ENCODE measurements around the gene ARSB. TPM values are rescaled to one million over a fixed set of nuclear protein-coding genes. Genes with fewer than 3 reads are reported as not detected.
"Not testable (repeated sequence)": the region's sequence is repeated elsewhere in the genome, so short reads cannot be mapped to it uniquely, and the experiment has no call there.

Gene ARSB
- polyA plus RNA-seq, 10 donors, result 17.6 to 25.2 (median 20.8) TPM

DNA sequence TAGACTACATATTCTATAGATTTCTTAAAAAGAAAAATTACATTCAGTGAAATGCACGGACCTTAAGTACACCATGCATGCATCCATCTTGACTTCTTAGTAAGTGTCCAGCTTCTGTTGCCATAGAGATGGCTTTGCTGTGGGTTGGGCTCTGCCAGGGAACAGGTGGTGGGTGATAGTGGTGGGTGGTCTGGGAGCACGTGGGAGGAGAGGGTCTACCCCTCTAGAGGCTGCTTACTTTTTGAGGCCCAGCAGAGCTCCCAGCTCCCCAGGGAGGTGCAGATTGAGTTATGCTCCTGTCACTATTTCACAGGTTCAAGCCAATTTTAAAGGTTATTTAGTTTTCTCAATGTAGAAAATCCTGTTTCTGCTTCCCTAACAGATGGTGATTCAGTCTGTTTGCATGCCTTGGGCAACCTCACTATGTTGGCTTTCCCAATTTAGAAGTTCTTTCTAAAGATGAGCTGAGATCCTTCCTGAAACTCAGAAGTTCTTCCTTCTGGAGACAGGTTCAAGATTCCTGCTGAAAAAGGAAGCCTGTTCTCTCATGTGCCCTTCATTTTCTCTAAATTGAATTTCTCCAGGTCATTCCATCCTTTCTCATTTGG lies 229.2 kb downstream of the ARSB start:
- DNase-seq, result no peak

DNA sequence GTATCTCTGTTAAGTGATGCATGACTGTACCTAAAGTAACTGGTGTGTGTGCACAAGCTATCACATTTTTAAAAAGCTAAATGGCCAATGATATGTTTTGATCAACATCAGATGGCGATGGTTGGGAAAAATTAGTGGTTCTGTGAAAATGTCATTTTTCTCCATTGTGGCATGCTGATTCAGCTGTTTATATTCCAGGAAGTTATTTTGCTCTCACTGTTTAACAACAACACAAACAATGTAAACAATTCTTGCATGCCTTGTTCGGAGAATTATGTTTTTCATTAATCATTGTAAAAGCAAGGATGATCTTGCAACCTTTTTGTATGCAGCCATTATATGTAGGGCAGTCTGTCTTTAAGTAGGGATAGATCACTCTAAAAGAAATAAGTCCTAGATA lies 230.5 kb downstream of the ARSB start:
- no peak for DNase-seq

DNA sequence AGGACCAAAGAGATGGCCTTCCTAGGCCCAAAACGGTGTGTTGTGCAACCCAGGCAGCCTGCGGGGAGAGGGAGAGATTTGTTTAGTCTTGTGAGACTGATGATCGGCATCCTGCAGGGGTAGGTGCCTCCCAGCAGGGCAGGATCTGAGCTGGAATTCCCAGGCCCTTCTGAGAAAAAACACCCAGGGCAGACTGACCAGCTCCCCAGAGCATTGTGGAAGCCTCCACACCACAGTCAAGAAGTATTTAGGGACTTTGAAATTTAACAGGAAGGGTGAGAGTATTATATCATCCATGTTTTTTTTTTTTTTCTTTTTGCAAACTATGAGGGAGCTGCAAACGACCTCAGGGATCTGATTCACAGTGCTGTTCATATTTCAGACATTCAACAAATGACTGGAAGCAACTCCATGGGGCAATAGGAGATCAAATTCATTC lies 232.0 kb downstream of the ARSB start:
- DNase-seq, result no peak

DNA sequence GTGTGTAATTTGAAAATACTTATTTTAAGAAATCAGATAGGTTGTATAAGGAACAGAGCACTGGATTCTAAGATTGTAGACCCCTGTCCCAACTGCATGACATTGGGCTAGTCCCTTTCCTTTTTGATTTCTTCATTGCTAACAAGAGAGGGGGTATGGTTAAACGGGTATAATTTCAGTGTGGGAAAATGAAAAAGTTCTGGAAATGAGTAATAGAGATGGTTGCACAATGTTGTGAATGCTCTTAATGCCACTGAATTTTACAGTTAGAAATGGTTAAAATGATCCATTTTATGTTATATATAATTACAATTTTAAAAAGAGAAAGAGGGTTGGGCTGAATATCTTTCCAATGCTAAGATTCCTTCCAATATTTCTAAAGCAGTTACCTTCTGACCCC lies 233.2 kb downstream of the ARSB start:
- DNase-seq, result no peak

DNA sequence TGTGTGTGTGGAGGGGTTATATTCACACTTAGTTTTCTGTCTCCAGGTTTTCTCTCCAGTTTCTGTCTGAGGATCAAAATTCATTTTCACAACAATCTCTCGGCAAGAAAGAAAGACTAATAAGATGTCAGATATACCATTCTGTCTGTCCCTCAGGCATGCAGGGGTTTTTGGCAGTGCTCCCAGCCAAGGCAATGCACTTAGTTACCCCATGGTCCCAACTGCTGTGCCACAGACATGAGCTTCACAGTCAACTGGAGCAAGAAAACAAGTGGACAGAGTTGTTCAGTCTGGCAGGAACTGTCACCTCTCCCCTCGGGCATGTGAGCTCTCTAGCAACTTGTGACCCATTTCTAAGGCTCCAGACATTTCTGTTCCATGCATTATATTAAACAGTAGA lies 234.8 kb downstream of the ARSB start:
- DNase-seq, result no peak

DNA sequence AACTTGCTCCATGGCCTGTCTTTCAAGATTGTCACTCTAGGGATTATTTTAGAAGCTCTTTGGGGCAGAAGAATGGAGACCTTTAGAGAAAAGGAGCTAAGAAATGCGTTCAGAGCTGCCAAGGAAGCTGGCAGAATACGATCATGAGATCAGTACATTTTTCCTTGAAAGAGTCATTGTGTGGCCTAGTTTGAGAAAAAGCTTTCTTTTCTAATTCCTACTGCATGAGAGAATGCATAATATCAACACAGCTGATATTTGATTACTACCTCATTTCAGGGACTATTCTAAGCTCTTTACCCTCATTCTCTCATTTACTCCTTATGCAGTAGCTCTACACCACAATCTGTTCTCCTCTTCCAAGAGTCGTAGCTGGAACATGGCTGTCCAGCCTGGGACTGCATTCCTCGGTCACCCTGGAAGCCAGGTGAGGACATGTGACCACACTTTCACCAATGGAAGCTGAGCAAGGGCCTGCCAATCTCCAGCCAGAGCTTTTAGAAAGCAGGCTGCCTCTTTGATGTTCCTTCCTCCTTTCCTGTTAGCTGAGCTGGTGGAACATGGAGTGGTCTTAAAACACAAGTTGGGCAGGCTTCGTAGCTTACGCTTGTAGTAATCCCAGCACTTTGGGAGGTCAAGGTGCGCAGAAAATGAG lies 237.3 kb downstream of the ARSB start:
- peak; percentile 67 to 83 (median 78) for DNase-seq

DNA sequence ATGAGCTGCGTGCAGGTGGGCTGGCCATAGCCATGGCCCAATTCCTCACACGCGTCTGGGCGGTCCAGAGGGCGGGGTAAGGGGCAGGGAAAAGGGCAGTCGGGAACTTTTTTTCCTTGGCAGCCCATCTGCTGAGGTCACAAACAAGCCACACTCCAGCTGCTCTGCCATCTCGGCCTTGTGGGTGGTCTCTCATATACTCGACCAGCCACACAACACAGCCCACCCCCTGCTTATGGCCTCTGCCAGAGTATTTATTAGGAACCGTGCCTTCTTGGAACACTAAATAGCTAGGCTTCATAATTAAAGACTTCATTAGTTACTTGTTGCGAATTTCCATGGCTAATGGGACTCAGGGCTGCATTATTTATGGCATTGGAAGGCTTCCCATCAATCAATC lies 238.1 kb downstream of the ARSB start:
- peak in 1 of 3 donors; percentile 41 for DNase-seq

DNA sequence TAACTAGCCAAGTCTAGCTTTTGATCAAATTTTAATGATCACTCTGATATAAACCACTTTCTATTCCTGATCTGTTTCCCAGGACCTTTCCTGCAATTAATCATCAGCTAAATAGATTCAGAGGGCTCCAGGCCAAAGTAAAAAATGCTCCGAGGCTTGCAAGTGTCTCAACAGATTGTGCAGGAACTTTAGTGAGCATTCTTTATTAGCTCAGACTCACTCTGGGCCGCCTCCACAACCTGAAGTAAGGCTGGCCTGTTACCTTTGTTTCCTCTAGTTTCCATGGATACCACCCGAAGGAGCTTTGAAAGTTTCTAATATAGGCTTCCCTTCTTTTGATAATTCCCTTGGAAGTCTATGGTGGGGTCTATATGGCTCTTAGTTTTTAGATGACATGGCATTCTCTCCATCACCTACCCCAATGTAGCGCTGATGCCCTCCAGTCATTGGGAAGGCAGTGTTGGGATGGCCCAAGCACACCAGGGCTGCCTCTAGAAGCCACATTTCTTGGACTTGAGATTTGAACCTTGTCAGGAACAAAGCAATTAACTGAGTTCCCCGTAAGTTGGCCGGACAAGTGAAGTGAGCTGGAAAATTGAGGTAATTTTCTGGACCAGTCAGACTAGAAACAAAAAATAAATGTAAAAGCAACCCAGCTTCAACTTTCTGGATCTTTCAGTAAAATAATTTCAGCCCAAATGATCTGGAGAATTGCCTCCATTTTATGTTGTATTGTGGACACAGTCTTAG lies 238.9 kb downstream of the ARSB start:
- DNase-seq, result peak in 2 of 3 donors; percentile 53 to 67

DNA sequence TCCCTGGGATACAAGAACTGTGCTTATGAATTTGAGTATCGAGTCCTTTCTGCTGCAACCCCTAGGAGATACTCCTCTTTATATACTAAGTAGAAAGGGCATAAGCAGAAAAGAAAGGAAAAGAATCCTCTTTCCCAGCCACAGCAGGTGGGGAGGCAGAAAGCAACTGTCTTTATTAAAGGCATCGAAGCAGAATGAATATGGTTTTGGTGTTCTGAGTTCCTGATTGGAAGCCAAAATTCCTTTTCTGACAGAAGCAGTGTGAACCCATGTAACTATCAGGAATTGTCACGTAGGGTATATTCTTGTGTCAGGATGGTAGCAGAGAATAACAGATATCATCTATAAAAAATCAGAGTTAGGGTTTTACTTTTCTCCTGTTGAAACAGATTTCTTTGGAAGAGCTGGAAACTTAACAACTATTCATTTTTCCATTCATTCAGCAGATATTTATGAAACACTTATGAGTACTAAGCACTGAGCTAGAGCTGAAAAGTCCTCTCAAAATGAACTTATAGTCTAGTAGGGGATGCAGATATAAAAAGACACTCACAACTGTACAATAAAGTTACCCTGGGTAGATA lies 240.1 kb downstream of the ARSB start:
- peak in 2 of 3 donors; percentile 49 to 82 for DNase-seq

DNA sequence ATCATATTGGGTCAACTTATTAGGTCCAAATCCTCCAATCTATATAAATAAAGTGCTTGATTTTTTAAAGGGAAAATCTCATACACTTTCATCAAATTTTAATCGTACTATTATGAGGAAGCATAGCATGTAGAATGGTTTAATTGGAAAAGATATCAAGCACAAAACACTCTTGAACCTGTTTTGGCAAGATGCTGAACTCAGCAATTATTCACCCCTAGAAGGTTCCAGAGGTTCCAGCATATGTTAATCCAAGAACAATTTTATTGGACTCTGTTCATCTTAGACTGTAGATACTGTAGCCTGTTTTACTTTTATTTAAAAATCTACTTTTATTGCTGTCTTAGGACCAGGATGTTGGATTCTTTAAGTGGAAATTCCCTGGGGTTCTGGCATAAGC lies 244.1 kb downstream of the ARSB start:
- DNase-seq, result no peak

DNA sequence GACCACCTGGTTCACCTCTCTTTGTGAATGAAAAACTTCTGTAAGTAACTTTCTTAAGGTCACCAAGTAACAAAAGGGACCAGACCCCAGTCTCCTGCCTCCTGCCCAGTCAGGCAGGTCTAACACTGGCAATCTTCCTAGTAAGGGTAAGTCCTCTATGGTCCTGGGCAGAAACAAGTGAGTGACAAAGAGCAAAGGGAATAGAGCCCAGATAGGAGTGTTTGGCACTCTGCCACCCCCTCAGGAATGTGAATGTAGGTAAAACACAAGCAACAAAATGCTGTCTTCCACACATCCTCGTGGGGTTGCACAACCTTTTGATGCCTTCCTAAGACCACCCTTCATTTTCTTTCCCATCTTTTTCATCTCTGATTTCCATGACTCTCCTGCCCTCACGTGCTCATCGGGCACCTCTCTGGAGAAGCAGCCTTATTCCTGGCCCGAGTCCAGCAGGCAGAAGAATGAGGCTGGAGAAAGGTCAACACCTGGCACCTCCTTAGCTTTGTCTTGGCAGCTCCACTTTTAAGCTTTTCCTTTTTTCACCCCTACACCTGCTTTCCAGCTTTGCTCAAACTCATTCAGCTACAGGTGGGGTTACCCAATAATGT lies 246.3 kb downstream of the ARSB start:
- DNase-seq, result no peak

DNA sequence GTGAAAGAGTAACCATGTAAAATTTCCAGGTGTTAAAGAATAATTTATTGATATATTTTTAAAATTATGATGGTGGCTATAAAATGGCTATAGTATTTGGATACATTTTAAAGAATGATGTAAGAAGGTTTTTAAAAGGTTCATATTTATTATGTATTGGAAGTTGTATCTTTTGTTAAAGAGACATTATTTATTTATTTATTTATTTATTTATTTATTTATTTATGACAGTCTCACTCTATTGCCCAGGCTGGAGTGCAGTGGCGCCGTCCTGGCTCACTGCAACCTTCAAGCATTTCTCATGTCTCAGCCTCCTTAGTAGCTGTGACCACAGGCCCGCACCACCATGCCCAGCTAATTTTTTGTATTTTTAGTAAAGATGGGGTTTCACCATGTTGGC lies 247.0 kb downstream of the ARSB start:
- DNase-seq, result no peak

DNA sequence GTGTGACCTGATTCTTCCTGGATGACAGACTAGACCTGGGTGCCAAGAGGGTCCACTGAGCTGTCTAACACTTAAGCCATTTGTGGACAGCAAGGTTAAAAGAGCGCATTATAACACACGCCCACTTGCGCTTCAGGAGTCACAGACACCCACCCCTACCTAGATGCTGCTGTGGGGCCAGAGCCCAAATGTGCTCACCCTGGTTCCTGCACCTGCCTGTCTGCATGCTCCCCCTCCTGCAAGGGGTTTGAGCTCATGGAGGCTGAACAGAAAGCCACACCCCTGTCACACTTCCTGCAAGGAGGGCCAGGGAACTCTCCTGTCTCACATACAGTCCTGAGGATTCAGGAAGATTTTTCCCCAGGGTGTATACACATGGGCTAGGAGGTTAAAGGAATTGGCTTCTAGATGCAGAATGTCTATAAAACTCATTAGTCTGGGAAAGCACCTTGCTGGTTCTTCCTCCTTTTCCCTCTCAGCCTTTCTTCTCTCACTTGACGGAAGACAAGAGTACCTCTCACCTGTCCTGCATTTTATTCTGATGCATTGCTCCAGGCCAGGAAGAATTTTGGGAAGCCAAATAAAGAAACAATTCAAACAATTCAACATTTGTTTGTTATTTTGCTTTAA lies 249.2 kb downstream of the ARSB start:
- no peak for DNase-seq

DNA sequence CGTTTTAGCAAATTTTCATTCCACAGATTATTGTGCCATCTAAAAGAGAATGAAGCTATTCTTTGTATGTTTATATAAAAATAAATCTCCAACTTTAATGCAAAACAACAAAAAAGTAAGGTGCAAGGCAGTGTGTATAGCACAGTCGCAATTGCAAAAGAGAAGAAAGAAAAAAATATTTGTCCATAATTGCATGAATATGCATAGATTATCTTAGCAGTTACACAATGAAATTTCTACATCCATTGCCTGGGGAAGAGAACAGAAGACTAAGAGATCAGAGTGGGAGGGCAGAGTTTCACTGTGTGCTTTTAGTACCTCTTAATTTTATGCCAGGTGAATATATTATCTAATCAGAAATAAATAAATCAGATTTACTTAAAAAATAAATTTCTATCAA lies 250.2 kb downstream of the ARSB start:
- no peak for DNase-seq

DNA sequence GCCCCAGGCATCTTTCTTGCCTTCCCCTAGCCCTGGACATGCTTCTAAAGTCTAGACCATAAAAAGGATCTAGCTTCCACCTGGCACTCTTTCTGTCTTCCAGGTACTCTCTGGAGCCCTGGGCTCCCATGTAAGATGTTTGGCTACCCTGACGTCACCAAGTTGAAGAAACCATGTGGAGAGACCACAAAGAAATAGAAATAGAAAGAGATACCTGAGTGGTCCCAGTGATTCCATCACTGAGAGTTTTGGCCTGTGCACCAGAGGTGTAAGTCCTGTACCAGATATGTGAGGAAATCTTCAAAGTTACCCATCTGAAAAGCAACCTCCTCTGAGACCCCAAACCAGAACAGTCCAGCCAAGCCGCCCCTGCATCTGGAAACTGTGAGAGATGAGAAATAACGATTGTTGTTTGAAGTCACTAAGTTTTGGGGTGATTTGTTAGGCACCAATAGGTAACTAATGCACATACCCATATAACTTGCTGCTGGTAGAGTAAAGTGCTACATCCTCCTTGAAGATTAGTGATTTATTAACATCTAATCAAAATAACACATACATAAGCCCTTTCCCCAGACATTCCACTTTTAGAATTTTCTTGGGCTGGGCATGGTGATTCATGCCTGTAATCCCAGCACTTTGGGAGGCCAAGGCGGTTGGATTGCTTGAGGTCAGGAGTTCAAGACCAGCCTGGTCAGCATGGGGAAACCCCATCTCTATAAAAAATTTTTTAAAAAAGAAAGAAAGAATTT lies 250.8 kb downstream of the ARSB start:
- DNase-seq, result no peak

DNA sequence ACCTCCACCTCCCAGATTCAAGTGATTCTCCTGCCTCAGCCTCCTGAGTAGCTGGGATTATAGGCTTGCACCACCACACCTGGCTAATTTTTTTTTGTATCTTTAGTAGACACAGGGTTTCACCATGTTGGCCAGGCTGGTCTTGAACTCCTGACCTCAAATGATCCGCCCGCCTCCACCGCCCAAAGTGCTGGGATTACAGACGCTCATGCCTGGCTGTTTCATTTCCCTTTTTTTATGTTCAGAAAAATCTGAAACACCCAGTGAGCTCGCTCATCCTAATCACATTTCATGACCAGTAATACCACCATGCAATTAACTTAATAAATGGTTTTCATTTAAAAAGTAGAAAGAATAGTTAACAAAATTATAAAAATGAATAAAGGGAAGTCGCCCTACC lies 252.4 kb downstream of the ARSB start:
- DNase-seq, result not testable (repeated sequence)

DNA sequence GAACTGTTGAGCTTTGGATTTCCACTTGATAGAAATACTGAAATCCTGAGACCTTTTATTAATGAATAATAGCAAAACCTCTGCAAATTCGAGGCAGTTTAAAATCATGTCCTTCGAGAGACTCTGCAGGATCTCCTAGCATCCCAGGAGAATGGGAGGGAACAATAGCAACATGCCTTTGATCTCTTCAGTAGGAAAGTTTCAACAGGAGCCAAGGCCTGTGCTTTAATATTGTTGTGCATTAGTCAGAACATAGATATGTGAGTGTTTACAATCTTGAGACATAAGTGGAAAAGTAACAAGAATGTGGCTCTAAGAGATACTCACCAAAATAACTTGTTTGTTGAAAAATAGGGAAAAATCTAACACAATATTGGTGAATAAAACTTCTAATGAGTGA lies 253.2 kb downstream of the ARSB start:
- peak in 1 of 3 donors; percentile 64 for DNase-seq

DNA sequence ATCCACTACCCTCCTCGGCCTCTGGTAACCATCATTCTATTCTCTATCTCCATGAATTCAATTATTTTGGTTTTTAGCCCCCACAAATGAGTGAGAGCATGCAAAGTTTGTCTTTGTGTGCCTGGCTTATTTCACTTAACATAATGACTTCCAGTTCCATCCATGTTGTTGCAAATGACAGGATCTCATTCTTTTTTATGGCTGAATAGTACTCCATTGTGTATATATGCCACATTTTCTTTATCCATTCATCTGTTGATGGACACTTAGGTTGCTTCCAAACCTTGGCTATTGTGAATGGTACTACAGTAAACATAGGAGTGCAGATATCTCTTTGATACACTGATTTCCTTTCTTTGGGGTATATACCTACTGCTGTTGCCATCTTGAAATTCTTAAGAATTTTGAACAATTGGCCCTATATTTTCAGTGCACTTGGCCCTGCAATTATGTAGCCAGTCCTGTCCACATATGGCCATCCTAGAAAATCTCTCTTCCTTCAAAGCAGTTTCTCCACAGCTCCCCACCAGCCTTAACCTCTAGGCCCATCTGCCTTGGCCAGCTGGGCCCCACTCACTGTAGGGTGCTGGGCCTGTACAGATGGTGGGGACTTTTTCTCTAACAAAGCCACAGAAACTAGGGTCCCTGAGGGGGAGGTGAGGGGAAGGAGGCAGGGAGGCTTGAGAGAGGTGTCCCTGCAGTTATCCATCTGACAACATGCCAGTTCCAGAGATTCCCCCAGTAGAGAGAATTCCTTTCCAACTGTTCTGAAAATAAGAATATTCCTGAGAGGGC lies 254.6 kb downstream of the ARSB start:
- DNase-seq, result no peak

DNA sequence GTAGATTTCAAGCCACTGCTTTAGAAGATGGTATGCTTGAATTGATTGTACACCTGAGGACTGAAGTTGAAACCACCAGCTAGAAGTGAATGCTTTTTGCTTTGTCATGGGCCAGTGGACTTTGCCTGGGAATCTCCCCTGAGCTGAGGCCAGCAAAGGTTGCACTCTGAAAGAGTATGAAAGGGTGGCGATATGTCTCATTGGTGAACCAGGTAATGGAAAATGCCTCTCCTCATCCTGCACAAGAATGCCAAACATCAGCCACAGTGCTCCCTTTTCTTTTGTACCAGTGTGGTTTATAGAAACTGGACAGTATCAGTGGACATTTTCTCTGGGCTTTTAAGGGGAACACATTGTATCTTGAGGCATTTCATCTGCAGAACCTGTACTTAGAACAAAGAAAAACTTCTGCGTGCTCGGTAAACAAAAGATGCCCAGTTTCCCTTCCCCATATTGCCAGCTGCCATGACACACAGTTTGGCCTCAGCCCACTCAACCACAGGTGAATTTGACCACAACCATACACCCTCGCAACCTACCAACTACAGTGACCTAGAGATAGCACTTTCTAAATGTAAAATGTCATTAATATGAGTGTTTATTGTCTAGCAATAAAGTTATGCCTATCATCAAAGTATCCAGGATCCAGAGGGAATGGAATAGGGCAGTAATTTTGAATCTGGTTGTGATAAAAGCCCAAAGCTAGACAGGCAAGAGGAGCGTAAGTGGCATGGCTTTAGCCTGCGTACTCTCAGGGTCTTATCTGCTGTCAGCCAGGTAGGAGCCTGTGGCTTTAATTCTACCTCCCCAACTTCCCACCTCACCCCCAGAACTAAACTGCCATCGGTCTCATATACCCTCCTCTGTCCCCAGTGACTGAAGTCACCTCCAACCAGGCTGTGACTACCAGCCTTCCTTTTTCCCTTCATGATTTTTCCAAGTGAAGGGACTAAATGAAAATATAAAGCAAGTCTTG lies 257.0 kb downstream of the ARSB start:
- DNase-seq, result no peak
